Kidney epithelial cell (primary cell): ENCODE data around the gene NF1. TPM values are rescaled to one million over a fixed set of nuclear protein-coding genes. Genes with fewer than 3 reads are reported as not detected.

Source experiments
- DNase-seq: peaks from one replicate; pipeline ENCODE4 v3.0.0-alpha.2; 2010; ENCODE audit warnings: low read depth
- H3K27me3 ChIP-seq: 2 replicates; pipeline ENCODE4 v1.6.0; 2011; ENCODE audit warnings: low read length; ENCODE audit not compliant: control insufficient read depth, insufficient read depth
- H3K36me3 ChIP-seq: 2 replicates; pipeline ENCODE4 v1.5.1; 2011; ENCODE audit warnings: low read length; ENCODE audit not compliant: control insufficient read depth, insufficient read depth
- H3K4me3 ChIP-seq: 2 replicates; pipeline ENCODE4 v1.5.1; 2011; ENCODE audit warnings: low read depth, mild to moderate bottlenecking, control low read depth, low read length
- CTCF ChIP-seq: IDR thresholded peaks from 2 replicates; pipeline ENCODE4 v1.5.1; 2011; ENCODE audit warnings: mild to moderate bottlenecking, moderate library complexity, low read length, control low read depth, inconsistent platforms; ENCODE audit not compliant: insufficient read depth, poor library complexity, severe bottlenecking
- total RNA-seq: library from RNA; depleted of rRNA; stranded (reverse); fragments of >200 nt; gene quantifications from 2 replicates; pipeline ENCODE4 v1.2.3, GENCODE V29; 2015

Gene NF1
- total RNA-seq, 1 donor from 2014 or later: 49.6 TPM

DNA sequence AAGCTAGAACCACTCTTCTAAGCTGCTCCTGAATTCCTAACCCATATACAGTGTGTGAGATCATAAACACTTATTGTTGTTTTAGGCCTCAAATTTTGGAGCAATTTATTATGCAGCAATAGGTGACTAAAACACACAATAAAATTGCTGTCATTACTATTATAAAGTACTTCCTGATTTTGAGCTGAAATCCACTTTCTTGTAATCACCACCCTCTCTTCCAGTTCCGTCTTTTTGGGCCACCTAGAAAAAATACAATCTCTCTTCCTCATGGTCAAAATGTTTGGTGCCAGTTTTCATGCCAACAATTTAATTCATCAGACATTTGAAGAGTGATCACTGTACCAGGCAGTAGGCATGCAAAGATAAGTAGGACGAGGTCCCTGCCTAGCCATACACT, 43.3 kb upstream of the NF1 start:
- Histone ChIP-seq H3K4me3 (no peak overlapping the region), H3K36me3 (no peaks in the 10 kb centered on the region), H3K27me3 (no peaks in the 10 kb centered on the region)
- DNase-seq: no peak
- TF ChIP-seq CTCF: no peak

DNA sequence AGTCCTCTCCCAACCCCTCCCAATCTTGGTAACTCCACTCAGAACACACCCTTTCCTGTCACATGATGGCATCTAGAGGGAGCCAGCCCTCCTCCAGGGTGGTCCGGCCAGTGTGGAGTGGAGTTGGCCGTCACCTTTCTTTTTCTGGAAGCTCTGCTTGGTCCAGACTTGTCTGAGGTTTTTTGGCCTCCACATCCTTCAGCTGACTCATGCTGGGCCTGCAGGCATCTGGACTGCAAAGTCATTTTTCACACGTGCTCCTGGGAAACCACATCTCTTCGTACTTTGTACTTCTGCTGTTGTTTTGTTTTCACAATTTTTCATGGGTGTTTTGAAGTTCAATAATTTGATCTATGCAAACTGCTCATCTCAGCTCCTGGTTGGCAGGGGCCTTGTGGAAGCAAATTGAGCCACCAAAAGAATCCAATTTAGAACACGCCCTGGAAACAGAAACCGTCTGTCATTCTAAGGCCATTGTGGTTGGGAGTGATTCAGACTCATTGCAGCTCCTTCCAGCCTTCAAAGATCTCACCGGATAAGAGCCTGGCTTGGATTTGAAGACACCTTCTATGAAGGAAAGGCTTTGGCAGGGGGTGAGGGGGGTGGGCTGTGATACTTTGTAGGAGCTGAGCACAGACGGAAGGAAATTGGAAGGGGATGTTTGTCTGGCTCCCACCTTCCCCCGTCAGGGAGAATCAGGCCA, 42.4 kb upstream of the NF1 start:
- H3K27me3 ChIP-seq: no peaks in the 10 kb centered on the region
- H3K36me3 ChIP-seq: no peaks in the 10 kb centered on the region
- no peak for TF ChIP-seq CTCF
- H3K4me3 ChIP-seq: no peak overlapping the region
- peak; percentile 58 for DNase-seq

DNA sequence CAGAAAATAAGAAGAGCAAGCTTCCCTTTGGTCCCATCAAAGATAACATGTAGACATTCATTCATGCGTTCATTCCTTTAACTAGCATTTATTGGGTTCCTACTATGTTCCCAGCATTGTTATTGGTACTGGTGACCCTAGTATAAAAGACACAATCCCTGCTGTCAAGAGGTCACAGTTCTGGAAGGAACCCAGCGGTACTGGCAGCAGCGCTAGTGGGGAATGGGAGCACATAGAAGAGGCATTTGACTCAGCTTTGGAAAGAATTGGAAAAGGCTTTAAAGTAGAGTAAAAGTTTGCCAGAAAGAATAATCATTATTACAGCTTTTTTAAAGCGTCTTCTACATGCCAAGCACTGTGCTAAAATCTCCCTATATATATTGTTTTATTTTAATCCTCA, 41.7 kb upstream of the NF1 start:
- no peaks in the 10 kb centered on the region for H3K36me3 ChIP-seq
- H3K4me3 ChIP-seq: no peak overlapping the region
- H3K27me3 ChIP-seq: no peaks in the 10 kb centered on the region
- TF ChIP-seq CTCF: no peak
- DNase-seq: no peak

DNA sequence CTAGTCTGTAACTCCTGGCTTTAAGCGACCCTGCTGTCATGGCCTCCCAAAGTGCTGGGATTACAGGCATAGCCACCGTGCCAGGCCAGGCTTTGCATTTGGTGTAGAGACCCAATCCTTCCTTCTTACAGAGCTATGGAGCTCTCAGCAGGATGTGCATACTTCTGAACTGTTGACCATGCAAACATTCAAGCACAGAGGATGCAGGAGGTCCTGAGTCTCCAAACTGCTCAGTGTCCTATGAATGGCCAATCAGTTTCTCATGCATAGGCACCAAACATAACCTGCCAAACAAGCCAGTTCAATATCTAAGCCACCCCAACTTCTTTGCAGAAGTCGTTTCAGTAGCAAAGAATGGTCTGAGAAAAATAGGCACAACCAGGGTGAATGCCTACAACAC, 40.0 kb upstream of the NF1 start:
- no peak for TF ChIP-seq CTCF
- no peaks in the 10 kb centered on the region for H3K27me3 ChIP-seq
- H3K36me3 ChIP-seq: no peaks in the 10 kb centered on the region
- DNase-seq: no peak
- H3K4me3 ChIP-seq: no peak overlapping the region

- Histone ChIP-seq H3K4me3 (no peak overlapping the region), H3K36me3 (no peaks in the 10 kb centered on the region), H3K27me3 (no peaks in the 10 kb centered on the region)
- DNase-seq: no peak
- no peak for TF ChIP-seq CTCF
Observed at GRCh38 chr17:31058976-31059375, 35.8 kb upstream of the NF1 start.
